ENCODE measurements around the gene TAX1BP1.

DNA sequence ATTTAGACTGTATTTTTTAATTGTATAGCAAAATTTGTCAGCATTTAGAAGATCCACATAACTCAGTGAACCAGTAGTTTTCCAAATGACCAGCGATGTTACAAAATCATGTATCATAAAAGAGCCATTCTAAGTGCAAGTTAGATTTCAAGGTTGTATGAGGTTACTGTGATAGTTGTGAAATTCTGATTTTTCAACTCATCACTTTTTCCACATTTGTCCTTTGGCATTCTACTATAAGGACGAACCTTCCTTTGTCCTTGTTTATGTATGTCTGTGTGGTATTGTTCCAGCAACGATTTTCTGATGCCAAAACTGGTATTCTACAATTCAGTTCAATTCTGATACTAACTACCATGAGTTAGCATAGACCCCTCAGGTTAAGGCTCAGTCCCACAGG lies 64.2 kb downstream of the TAX1BP1 start:
- TF ChIP-seq, protein P1, sequence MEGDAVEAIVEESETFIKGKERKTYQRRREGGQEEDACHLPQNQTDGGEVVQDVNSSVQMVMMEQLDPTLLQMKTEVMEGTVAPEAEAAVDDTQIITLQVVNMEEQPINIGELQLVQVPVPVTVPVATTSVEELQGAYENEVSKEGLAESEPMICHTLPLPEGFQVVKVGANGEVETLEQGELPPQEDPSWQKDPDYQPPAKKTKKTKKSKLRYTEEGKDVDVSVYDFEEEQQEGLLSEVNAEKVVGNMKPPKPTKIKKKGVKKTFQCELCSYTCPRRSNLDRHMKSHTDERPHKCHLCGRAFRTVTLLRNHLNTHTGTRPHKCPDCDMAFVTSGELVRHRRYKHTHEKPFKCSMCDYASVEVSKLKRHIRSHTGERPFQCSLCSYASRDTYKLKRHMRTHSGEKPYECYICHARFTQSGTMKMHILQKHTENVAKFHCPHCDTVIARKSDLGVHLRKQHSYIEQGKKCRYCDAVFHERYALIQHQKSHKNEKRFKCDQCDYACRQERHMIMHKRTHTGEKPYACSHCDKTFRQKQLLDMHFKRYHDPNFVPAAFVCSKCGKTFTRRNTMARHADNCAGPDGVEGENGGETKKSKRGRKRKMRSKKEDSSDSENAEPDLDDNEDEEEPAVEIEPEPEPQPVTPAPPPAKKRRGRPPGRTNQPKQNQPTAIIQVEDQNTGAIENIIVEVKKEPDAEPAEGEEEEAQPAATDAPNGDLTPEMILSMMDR (IDR thresholded peaks at IDR 0.05; ENCODE audit: borderline replicate concordance, extremely low read depth, low read length, poor library complexity, severe bottlenecking): no peak
- TF ChIP-seq EZH2 (IDR thresholded peaks at IDR 0.05; ENCODE audit: borderline replicate concordance, low read depth, low read length, severe bottlenecking): no peak

Measured in DND-41 (cell line).